ENCODE data around the gene AFG3L2. TPM values are rescaled to one million over a fixed set of nuclear protein-coding genes. Genes with fewer than 3 reads are reported as not detected.

AFG3L2 gene
- total RNA-seq, 2 experiments from 2014 or later, result 60.6 to 64.0 TPM

DNA sequence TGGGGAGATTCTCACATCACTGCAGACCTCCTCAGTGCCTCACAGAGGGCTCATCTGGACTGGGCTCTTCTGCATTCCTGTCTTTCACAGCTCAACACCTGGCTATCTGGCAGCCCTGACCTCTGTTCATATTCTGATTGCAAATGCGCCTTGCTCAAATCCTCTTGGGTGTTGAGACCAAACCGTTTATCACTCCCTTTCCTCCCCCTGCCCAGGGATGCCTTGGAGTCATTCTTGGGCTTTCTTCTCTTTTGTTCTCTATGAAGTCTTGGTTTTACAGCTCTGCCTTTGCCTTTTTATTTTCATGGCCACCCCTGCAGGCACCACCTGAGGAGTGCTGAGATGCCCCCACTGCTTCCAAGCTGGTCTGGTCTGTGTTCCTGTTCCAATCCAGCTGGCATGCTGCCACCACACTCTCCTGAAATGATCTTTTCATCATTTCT is 42.6 kb downstream of the AFG3L2 start:
- ChIA-PET CTCF (no interaction called here), POLR2A (interaction anchor here (1.2 to 1.6 kb wide), 2 partner anchors 24 to 41 kb away, joined by 3 to 7 read pairs; no protein-coding TSS in a partner anchor)
- Mint-ChIP-seq H3K36me3 (ENCODE audit: low read depth) (peaks cover 39% of the 10 kb centered on the region), H3K9me3 (no peaks in the 10 kb centered on the region), H3K27ac (no peak overlapping the region), H3K4me1 (ENCODE audit: low read depth) (no peaks in the 10 kb centered on the region), H3K4me3 (no peak overlapping the region), H3K27me3 (no peaks in the 10 kb centered on the region)
- intact Hi-C loops (cut with micrococcal nuclease), result no loop called here
- DNase-seq, result no peak
- ATAC-seq, result no peak
- TF ChIP-seq, protein P1, sequence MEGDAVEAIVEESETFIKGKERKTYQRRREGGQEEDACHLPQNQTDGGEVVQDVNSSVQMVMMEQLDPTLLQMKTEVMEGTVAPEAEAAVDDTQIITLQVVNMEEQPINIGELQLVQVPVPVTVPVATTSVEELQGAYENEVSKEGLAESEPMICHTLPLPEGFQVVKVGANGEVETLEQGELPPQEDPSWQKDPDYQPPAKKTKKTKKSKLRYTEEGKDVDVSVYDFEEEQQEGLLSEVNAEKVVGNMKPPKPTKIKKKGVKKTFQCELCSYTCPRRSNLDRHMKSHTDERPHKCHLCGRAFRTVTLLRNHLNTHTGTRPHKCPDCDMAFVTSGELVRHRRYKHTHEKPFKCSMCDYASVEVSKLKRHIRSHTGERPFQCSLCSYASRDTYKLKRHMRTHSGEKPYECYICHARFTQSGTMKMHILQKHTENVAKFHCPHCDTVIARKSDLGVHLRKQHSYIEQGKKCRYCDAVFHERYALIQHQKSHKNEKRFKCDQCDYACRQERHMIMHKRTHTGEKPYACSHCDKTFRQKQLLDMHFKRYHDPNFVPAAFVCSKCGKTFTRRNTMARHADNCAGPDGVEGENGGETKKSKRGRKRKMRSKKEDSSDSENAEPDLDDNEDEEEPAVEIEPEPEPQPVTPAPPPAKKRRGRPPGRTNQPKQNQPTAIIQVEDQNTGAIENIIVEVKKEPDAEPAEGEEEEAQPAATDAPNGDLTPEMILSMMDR (IDR thresholded peaks at IDR 0.05), result no peak

DNA sequence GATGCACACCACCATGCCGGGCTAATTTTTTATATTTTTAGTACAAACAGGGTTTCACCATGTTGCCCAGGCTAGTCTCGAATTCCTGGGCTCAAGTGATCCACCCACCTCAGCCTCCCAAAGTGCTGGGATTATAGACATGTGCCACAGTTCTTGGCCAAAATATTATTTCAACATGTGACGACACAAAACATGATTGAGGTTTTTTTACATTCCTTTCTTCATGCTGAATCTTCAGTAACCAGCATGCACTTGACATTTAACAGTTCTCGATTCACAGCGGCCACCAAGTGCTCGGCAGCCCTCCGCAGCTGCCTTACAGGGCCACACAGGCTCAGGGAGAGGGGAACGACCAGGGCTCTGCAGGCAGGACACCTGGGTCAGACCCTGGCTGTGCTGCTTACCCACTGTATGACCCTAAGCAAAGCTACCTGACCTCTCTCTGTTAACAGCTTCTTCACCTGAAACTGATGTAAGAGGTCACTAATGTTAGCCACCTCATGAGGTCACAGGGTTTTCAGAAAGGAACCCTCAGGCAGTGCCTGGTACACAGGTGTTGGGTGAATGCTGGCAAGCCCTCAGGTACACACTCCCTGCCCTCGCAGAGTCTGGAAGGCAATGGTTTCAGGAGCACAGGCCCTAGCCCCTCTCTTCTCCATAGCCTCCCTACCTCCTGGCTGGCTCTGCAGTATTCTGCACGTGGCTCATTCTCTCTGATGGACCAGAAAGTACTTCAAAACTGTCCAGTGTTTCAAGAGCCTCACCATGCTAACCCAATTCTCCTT is 43.3 kb downstream of the AFG3L2 start:
- TF ChIP-seq, protein P1 (IDR thresholded peaks at IDR 0.05), result no peak
- POLR2A ChIA-PET, result interaction anchor here (1.6 kb wide), 1 partner anchor 42 kb away, joined by 7 read pairs; no protein-coding TSS in a partner anchor
- H3K27me3 Mint-ChIP-seq, result no peaks in the 10 kb centered on the region
- CTCF ChIA-PET, result no interaction called here
- no peaks in the 10 kb centered on the region for H3K4me1 Mint-ChIP-seq (ENCODE audit: low read depth)
- ATAC-seq (peak; percentile 24), DNase-seq (no peak)
- intact Hi-C loops (cut with micrococcal nuclease), result no loop called here
- H3K9me3 Mint-ChIP-seq, result no peaks in the 10 kb centered on the region
- H3K4me3 Mint-ChIP-seq, result no peak overlapping the region
- no peak overlapping the region for H3K27ac Mint-ChIP-seq
- H3K36me3 Mint-ChIP-seq (ENCODE audit: low read depth), result peaks cover 43% of the 10 kb centered on the region

DNA sequence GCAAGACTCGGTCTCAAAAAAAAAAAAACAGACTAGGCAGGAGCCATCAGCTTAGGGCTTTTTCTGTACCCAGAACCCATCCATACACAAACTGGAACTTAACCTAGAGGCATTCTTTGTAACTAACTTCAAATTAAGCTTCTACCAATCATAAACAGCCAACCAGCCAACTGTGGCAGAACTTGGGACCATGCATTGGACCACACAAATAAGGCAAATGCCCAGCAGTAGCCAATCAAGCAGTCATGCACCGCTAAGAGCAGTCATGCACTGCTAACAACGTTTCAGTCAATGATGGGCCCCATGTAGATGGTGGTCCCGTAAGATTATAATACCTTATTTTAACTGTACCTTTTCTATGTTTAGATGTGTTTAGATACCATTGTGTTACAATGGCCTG is 46.3 kb downstream of the AFG3L2 start:
- Mint-ChIP-seq H3K27me3 (no peaks in the 10 kb centered on the region), H3K27ac (no peak overlapping the region), H3K9me3 (no peaks in the 10 kb centered on the region), H3K4me1 (ENCODE audit: low read depth) (peaks cover 7% of the 10 kb centered on the region), H3K36me3 (ENCODE audit: low read depth) (peaks cover 54% of the 10 kb centered on the region), H3K4me3 (no peak overlapping the region)
- no peak for ATAC-seq
- ChIA-PET POLR2A (no interaction called here), CTCF (interaction anchor here (1.8 kb wide), 1 partner anchor 18 kb away, joined by 4 read pairs; no protein-coding TSS in a partner anchor)
- intact Hi-C loops (cut with micrococcal nuclease), result no loop called here
- no peak for DNase-seq
- TF ChIP-seq, protein P1 (IDR thresholded peaks at IDR 0.05), result no peak

DNA sequence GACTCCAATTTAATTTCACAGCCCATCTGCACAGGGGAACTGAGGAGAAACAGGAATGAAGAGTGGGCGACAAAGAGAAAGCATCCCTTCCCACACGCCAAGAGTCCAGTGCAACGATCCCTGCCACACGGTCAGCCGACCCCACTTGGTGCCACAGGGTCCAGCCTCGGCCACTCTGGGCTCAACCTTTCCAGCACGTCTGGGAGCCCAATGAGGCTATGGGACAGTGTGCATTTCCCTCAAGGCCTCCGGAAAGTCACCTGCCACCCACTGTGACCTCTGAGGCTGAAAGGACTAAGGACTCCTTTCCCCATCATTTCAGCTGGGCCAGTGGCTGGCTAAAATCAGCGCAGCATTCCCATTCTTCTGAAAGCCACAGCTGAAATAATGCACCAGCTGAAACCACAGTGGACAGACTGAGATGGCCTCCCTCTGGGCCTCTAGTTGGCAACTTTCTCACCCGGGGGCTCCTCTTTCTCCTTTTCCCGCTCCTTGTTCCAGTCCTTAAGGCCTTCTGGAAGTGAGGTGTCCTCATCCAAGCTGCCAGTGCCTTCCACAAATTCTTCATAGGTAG is 47.8 kb downstream of the AFG3L2 start:
- CTCF ChIA-PET, result interaction anchor here (1.1 to 2.4 kb wide), 7 partner anchors 9 to 57 kb away, joined by 3 to 32 read pairs (median 11); no protein-coding TSS in a partner anchor
- intact Hi-C loops (cut with micrococcal nuclease), result no loop called here

More for the DNA sequence above, 47.8 kb downstream of the AFG3L2 start:
- H3K9me3 Mint-ChIP-seq, result no peaks in the 10 kb centered on the region
- no peak overlapping the region for H3K4me3 Mint-ChIP-seq
- no peak overlapping the region for H3K27ac Mint-ChIP-seq
- DNase-seq (no peak), ATAC-seq (no peak)
- TF ChIP-seq, protein P1 (IDR thresholded peaks at IDR 0.05), result no peak
- H3K27me3 Mint-ChIP-seq, result no peaks in the 10 kb centered on the region
- H3K36me3 Mint-ChIP-seq (ENCODE audit: low read depth), result peaks cover 53% of the 10 kb centered on the region
- POLR2A ChIA-PET, result no interaction called here
- peaks cover 7% of the 10 kb centered on the region for H3K4me1 Mint-ChIP-seq (ENCODE audit: low read depth)
